ENCODE results near the gene PPP6R2. TPM values are rescaled to one million over a fixed set of nuclear protein-coding genes. Genes with fewer than 3 reads are reported as not detected.

PPP6R2 gene
- total RNA-seq, 1 donor from 2014 or later = 32.6 TPM

DNA sequence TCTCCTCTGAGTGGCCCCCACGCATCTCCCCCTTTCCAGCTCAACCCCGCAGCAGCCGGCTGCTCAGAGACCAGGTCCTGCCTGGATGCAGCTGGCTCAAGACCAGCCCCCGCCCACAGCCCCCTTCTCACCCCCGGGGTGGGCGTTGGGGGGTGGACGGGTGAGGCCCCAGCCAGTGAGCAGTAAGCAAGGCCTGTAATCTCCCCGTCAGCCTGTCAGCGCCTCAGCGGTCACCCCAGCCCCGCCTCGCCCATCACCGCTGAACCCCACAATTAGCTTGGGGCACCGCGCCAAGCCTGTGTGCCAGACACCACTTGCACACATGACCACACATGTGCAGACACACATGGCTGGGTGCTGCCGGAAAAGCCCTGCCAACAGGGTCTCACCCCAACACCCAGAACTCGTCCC is 41.5 kb upstream of the PPP6R2 start:
- peaks cover 36% of the 10 kb centered on the region for H3K4me1 Mint-ChIP-seq
- Histone ChIP-seq H3K27me3 (peaks cover 24% of the 10 kb centered on the region), H4K20me1 (ENCODE audit: low read depth) (peaks cover 98% of the 10 kb centered on the region), H3K9me3 (ENCODE audit: low read depth) (no peaks in the 10 kb centered on the region), H3K27ac (no peak overlapping the region), H3K4me1 (peaks cover 35% of the 10 kb centered on the region), H3K36me3 (no peaks in the 10 kb centered on the region), H3K9ac (no peak overlapping the region), H3K79me2 (ENCODE audit: low read depth) (peaks cover 79% of the 10 kb centered on the region), H3K4me3 (no peak overlapping the region), H2AFZ (replicated peaks) (no peak overlapping the region), H3K4me2 (no peak overlapping the region), H3F3A (ENCODE audit: low read depth) (no peaks in the 10 kb centered on the region)
- H3K36me3 Mint-ChIP-seq = peaks cover 3% of the 10 kb centered on the region
- no peak overlapping the region for H3K4me3 Mint-ChIP-seq
- no peaks in the 10 kb centered on the region for H3K9me3 Mint-ChIP-seq
- H3K27ac Mint-ChIP-seq = no peak overlapping the region
- peaks cover 6% of the 10 kb centered on the region for H3K27me3 Mint-ChIP-seq (ENCODE audit: insufficient read depth, low read depth)
- TF ChIP-seq EZH2phosphoT487 (IDR thresholded peaks at IDR 0.05) (no peak), EZH2 (IDR thresholded peaks at IDR 0.05) (no peak)
- TF ChIP-seq, protein P1, sequence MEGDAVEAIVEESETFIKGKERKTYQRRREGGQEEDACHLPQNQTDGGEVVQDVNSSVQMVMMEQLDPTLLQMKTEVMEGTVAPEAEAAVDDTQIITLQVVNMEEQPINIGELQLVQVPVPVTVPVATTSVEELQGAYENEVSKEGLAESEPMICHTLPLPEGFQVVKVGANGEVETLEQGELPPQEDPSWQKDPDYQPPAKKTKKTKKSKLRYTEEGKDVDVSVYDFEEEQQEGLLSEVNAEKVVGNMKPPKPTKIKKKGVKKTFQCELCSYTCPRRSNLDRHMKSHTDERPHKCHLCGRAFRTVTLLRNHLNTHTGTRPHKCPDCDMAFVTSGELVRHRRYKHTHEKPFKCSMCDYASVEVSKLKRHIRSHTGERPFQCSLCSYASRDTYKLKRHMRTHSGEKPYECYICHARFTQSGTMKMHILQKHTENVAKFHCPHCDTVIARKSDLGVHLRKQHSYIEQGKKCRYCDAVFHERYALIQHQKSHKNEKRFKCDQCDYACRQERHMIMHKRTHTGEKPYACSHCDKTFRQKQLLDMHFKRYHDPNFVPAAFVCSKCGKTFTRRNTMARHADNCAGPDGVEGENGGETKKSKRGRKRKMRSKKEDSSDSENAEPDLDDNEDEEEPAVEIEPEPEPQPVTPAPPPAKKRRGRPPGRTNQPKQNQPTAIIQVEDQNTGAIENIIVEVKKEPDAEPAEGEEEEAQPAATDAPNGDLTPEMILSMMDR (IDR thresholded peaks at IDR 0.05) = no peak
- no peak for DNase-seq (ENCODE audit: low spot score)

DNA sequence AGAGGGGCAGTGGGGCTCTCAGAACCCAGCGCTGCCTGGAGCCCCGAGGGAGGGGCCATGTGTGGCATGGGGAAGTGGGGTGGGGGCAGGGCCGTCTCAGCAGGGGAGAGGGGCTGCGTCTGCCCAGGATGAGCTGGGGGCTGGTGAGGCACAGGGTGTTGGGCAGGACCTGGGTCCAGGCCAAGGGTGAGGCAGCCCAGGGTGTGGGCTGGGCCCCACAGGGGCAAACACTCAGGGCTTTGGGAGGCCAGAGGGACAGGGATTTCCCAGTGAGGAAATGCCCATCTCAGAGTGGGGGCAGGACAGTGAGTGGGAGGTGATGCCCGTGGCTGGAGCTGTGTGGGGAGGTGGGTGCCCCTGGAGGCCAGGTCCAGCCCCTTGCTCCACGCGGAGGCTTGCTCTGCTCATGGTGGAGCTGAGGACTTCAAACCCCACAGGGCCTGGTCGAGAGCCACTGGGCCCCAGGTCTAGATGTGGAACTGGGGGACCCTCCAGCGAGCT is 41.0 kb upstream of the PPP6R2 start:
- Mint-ChIP-seq H3K9me3 (no peaks in the 10 kb centered on the region), H3K4me1 (peaks cover 36% of the 10 kb centered on the region), H3K27me3 (ENCODE audit: insufficient read depth, low read depth) (peaks cover 6% of the 10 kb centered on the region), H3K4me3 (no peak overlapping the region), H3K27ac (no peak overlapping the region), H3K36me3 (peaks cover 3% of the 10 kb centered on the region)
- no peak overlapping the region for H3K27ac ChIP-seq
- H3K4me1 ChIP-seq = peaks cover 35% of the 10 kb centered on the region
- H3F3A ChIP-seq (ENCODE audit: low read depth) = no peaks in the 10 kb centered on the region
- peaks cover 78% of the 10 kb centered on the region for H3K79me2 ChIP-seq (ENCODE audit: low read depth)
- H3K36me3 ChIP-seq = no peaks in the 10 kb centered on the region
- no peak overlapping the region for H3K4me3 ChIP-seq
- TF ChIP-seq EZH2 (IDR thresholded peaks at IDR 0.05) (no peak), EZH2phosphoT487 (IDR thresholded peaks at IDR 0.05) (no peak)
- TF ChIP-seq, protein P1 (IDR thresholded peaks at IDR 0.05) = no peak
- no peak for DNase-seq (ENCODE audit: low spot score)
- no peak overlapping the region for H2AFZ ChIP-seq (replicated peaks)
- no peak overlapping the region for H3K4me2 ChIP-seq
- peaks cover 24% of the 10 kb centered on the region for H3K27me3 ChIP-seq
- no peak overlapping the region for H3K9ac ChIP-seq
- no peaks in the 10 kb centered on the region for H3K9me3 ChIP-seq (ENCODE audit: low read depth)
- H4K20me1 ChIP-seq (ENCODE audit: low read depth) = peaks cover 93% of the 10 kb centered on the region

DNA sequence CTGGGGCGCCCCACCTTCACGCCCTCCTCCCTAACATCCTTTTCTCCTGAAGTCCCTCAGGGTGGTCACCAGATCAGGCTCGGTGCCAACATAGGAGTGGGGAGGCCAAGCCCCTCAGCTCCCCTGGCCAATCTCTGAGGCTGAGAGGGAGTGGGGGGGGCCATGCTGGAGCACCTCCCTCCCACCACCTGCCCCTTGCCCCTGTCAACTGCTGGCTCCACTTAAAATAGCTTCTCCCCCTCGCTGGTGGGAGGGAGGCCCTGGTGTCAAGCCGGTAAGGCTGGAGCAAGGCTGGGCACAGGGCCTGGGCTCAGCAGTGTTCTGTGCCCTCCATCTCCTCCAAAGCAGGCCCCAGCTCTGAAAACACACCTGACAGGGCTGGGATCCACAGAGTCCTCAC is 40.6 kb upstream of the PPP6R2 start:
- H3K27me3 ChIP-seq = peaks cover 24% of the 10 kb centered on the region
- H3K4me3 ChIP-seq = no peak overlapping the region
- no peaks in the 10 kb centered on the region for H3K36me3 ChIP-seq
- H4K20me1 ChIP-seq (ENCODE audit: low read depth) = peaks cover 88% of the 10 kb centered on the region
- H3K4me1 ChIP-seq = peaks cover 35% of the 10 kb centered on the region
- Mint-ChIP-seq H3K9me3 (no peaks in the 10 kb centered on the region), H3K4me1 (peaks cover 31% of the 10 kb centered on the region), H3K36me3 (peaks cover 3% of the 10 kb centered on the region), H3K27me3 (ENCODE audit: insufficient read depth, low read depth) (peaks cover 6% of the 10 kb centered on the region), H3K4me3 (no peak overlapping the region), H3K27ac (no peak overlapping the region)
- H2AFZ ChIP-seq (replicated peaks) = no peak overlapping the region
- H3K4me2 ChIP-seq = no peak overlapping the region
- TF ChIP-seq, protein P1 (IDR thresholded peaks at IDR 0.05) = no peak
- TF ChIP-seq EZH2phosphoT487 (IDR thresholded peaks at IDR 0.05) (no peak), EZH2 (IDR thresholded peaks at IDR 0.05) (no peak)
- H3K9me3 ChIP-seq (ENCODE audit: low read depth) = no peaks in the 10 kb centered on the region
- H3K79me2 ChIP-seq (ENCODE audit: low read depth) = peaks cover 73% of the 10 kb centered on the region
- H3F3A ChIP-seq (ENCODE audit: low read depth) = no peaks in the 10 kb centered on the region
- DNase-seq (ENCODE audit: low spot score) = no peak
- H3K9ac ChIP-seq = no peak overlapping the region
- H3K27ac ChIP-seq = no peak overlapping the region
